K562 (cell line): ENCODE data around the gene SAMD9L.

Experiments
- EP300 ChIP-seq: IDR thresholded peaks from 2 replicates; pipeline ENCODE4 v1.6.1; 2012; ENCODE audit warnings: low read length, improper control_type of control experiment
- HCFC1 ChIP-seq: IDR thresholded peaks from 2 replicates; pipeline ENCODE4 v1.6.1; 2012; ENCODE audit warnings: low read depth, low read length, improper control_type of control experiment
- MLLT1 ChIP-seq, 2 experiments: fragments of 450-650 bp; IDR thresholded peaks; 2 replicates each; pipeline ENCODE4 v1.6.1; 2016
- MYC ChIP-seq, 2 experiments: fragments of 250-450 bp in 1 of 2; sonication (Bioruptor Pico) in 1 of 2; IDR thresholded peaks; 2 replicates each; pipeline versions ENCODE4 v1.5.1 to v1.6.1; 2012 to 2021; ENCODE audit warnings: low read depth in 2 of 2, borderline replicate concordance in 1 of 2, improper control_type of control experiment in 1 of 2, low read length in 1 of 2, mild to moderate bottlenecking in 1 of 2, moderate library complexity in 1 of 2
- RNF2 ChIP-seq: sonication (generic); IDR thresholded peaks from 2 replicates; pipeline ENCODE4 v1.6.1; 2016
- SMAD3 ChIP-seq: fragments of 450-650 bp; formaldehyde crosslinking; conservative IDR thresholded peaks from 2 replicates; pipeline ENCODE4 v1.4.0; 2020; ENCODE audit warnings: mild to moderate bottlenecking
- TAF1 ChIP-seq: IDR thresholded peaks from 2 replicates; pipeline ENCODE4 v1.6.1; 2011; ENCODE audit warnings: mild to moderate bottlenecking, low read length, moderate library complexity; ENCODE audit not compliant: insufficient read depth, control insufficient read depth, severe bottlenecking; ENCODE audit errors: extremely low read depth

GRCh38 chr7:93172683-93173082, 24.5 kb upstream of the SAMD9L start:
- TF ChIP-seq EP300 (no peak), HCFC1 (no peak), TAF1 (no peak), MYC (IDR thresholded peaks at IDR 0.05; ENCODE audit: low read depth, low read length) (no peak), MYC (CRISPR knock-in tag; IDR thresholded peaks at IDR 0.05; ENCODE audit: borderline replicate concordance, low read depth) (no peak), MLLT1 (IDR thresholded peaks at IDR 0.05) (no peak), SMAD3 (CRISPR knock-in tag) (no peak), RNF2 (no peak)
